Right lobe of liver (tissue), 6 donors: ENCODE results near the gene ITPR2. TPM values are rescaled to one million over a fixed set of nuclear protein-coding genes. Genes with fewer than 3 reads are reported as not detected.
"Not testable (repeated sequence)": the region's sequence is repeated elsewhere in the genome, so short reads cannot be mapped to it uniquely, and the experiment has no call there.

Experiments used
- ATAC-seq, 4 donors: fragments of 200-7000 bp; cut with Tn5 transposase; one replicate each; pipeline ENCODE4 v1.9.1; 2020; ENCODE audit warnings: mild to moderate bottlenecking in 4 of 4, moderate library complexity in 4 of 4
- DNase-seq, 3 donors: peaks; one replicate each; pipeline ENCODE4 v3.0.0-alpha.2; 2020
- H3K27ac ChIP-seq, 3 donors: fragments of 200-600 bp; one replicate each; pipeline ENCODE4 v1.8.0; 2022
- H3K27me3 ChIP-seq, 2 donors: fragments of 200-600 bp; one replicate each; pipeline ENCODE4 v1.8.0; 2022
- H3K36me3 ChIP-seq, 4 donors: fragments of 200-600 bp; sonication (generic) in 1 of 4; one replicate each; pipeline versions ENCODE4 v1.5.1 to v1.8.0; 2017 to 2022; ENCODE audit warnings: control low read depth in 1 of 4
- H3K4me1 ChIP-seq, 4 donors: fragments of 200-600 bp; sonication (generic) in 1 of 4; one replicate each; pipeline versions ENCODE4 v1.5.1 to v1.8.0; 2017 to 2022; ENCODE audit warnings: control low read depth in 1 of 4
- H3K4me3 ChIP-seq, 3 donors: fragments of 200-600 bp; one replicate each; pipeline ENCODE4 v1.8.0; 2022
- H3K9me3 ChIP-seq, 4 donors: fragments of 200-600 bp; sonication (generic) in 1 of 4; one replicate each; pipeline versions ENCODE4 v1.5.1 to v1.8.0; 2017 to 2022; ENCODE audit warnings: control low read depth in 1 of 4
- POLR2A ChIP-seq: fragments of 450-650 bp; IDR thresholded peaks from one replicate; pipeline ENCODE4 v1.6.1; 2017; ENCODE audit warnings: antibody characterized with exemption, mild to moderate bottlenecking
- WGBS: methylation state at CpG from one replicate; pipeline ENCODE4 v1.1.6; 2018; ENCODE audit warnings: low coverage, low lambda C conversion rate; ENCODE audit not compliant: insufficient coverage; ENCODE audit errors: missing lambda C conversion rate; 5-methylcytosine and 5-hydroxymethylcytosine counted together
- intact Hi-C, 2 donors: fragments of 100-400 bp; cut with DNase I; formaldehyde crosslinking; loops; one replicate each; pipeline versions ENCODE4 v1.11.2 to v1.14.1; 2022
- total RNA-seq, 6 experiments: library from RNA; depleted of rRNA in 2 of 6; stranded (reverse); fragments of >200 nt in 2 of 6; fragmentation: NEBNext Ultra II Directional in 3 of 6; extraction: Animal tissue kit (Norgen Biotek cat#: 25700) in 3 of 6; gene quantifications; one replicate each; pipeline versions ENCODE4 v1.1.0 to v1.2.4, GENCODE V29; 2016 to 2023
- TF ChIP-seq, protein P1 (sequence below), 4 donors: fragments of 200-600 bp in 3 of 4; fragments of 450-650 bp in 1 of 4; IDR thresholded peaks; one replicate each; pipeline versions ENCODE4 v1.5.1 to v1.8.0; 2016 to 2022; ENCODE audit warnings: antibody characterized with exemption in 4 of 4, mild to moderate bottlenecking in 2 of 4
- donor health status: DM: no; HTN: yes; CAD: no.
- donor health status: DM: no; HTN: no; CAD: no.
- donor health status: DM: no; HTN: no; CAD: no.
- donor health status: DM: no; HTN: yes; CAD: no.
- donor health status: DM: no; HTN: yes; CAD: no.

Gene ITPR2
- total RNA-seq, 6 experiments from 2014 or later, result 39.3 to 114 (median 57.2) TPM

DNA sequence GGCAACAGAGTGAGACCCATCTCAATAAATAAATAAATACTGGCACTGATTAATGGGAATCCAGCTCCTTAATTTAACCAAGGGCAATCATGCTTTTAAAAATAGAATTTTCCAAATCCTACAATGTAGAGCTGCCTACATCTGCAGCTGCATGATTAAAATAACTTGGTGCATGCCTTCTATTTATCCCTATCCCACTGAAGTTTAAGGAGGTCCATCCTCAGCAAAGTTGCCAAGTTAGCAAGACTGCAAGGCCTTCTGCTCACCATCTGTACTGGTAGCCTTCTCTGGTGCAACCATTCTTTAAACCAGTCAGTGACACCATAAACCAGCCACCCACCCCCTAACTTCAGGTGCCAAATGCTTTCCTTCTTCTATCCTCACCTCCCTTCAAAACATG, 226.1 kb downstream of the ITPR2 start:
- TF ChIP-seq, protein P1, sequence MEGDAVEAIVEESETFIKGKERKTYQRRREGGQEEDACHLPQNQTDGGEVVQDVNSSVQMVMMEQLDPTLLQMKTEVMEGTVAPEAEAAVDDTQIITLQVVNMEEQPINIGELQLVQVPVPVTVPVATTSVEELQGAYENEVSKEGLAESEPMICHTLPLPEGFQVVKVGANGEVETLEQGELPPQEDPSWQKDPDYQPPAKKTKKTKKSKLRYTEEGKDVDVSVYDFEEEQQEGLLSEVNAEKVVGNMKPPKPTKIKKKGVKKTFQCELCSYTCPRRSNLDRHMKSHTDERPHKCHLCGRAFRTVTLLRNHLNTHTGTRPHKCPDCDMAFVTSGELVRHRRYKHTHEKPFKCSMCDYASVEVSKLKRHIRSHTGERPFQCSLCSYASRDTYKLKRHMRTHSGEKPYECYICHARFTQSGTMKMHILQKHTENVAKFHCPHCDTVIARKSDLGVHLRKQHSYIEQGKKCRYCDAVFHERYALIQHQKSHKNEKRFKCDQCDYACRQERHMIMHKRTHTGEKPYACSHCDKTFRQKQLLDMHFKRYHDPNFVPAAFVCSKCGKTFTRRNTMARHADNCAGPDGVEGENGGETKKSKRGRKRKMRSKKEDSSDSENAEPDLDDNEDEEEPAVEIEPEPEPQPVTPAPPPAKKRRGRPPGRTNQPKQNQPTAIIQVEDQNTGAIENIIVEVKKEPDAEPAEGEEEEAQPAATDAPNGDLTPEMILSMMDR (IDR thresholded peaks at IDR 0.05), result no peak
- no peak for TF ChIP-seq POLR2A
- Histone ChIP-seq H3K36me3 (peaks cover 0 to 32% (median 6%) of the 10 kb centered on the region in 4 donors), H3K27me3 (no peaks in the 10 kb centered on the region), H3K4me3 (no peak overlapping the region), H3K9me3 (no peaks in the 10 kb centered on the region), H3K4me1 (no peaks in the 10 kb centered on the region), H3K27ac (no peak overlapping the region)
- intact Hi-C loops, result no loop called here
- no peak for DNase-seq
- ATAC-seq, result no peak

- WGBS, result 89% methylated on average over 6 of the region's 7 CpGs
- H3K4me1 ChIP-seq, intact Hi-C loops, H3K4me3 ChIP-seq, ATAC-seq, DNase-seq, H3K27ac ChIP-seq, H3K27me3 ChIP-seq, H3K9me3 ChIP-seq: not testable (repeated sequence)
- H3K36me3 ChIP-seq, result peaks cover 0 to 39% (median 8%) of the 10 kb centered on the region in 4 donors
Observed at GRCh38 chr12:26604813-26605212, 228.2 kb downstream of the ITPR2 start.

DNA sequence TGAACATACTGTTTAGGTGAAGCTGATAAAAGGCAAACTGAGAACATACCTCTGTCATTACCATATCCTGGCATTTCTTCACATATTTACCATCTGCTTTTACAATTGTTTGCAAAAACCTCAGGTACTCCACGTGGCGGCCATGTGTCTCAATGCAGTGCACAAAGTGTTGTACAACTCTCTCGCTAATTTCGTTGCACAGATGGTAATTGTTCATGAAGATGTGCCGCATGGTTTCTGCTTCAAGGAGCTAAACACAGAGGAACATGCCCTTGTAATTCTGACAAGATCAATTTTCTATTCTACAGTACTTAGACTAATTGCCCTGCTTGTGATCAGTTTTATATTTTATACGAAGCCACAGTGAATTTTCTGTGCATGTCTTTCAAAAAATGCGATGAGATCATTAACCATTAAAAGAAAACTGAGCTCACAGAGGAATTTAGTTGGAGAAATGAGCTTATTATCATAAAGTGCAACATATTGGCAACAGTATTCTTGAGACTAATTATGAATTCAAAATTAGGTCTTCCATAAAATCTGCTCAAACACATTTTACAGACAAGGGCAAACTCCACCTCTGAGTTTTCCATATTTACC, 233.8 kb downstream of the ITPR2 start:
- DNase-seq (no peak), ATAC-seq (no peak)
- Histone ChIP-seq H3K9me3 (no peaks in the 10 kb centered on the region), H3K4me1 (no peaks in the 10 kb centered on the region), H3K4me3 (no peak overlapping the region), H3K27ac (no peak overlapping the region), H3K27me3 (no peaks in the 10 kb centered on the region), H3K36me3 (peaks cover 0 to 73% (median 9%) of the 10 kb centered on the region in 4 donors)
- intact Hi-C loops, result no loop called here
- TF ChIP-seq, protein P1 (IDR thresholded peaks at IDR 0.05), result no peak
- no peak for TF ChIP-seq POLR2A
- 92% methylated on average over 7 of the region's 7 CpGs for WGBS

DNA sequence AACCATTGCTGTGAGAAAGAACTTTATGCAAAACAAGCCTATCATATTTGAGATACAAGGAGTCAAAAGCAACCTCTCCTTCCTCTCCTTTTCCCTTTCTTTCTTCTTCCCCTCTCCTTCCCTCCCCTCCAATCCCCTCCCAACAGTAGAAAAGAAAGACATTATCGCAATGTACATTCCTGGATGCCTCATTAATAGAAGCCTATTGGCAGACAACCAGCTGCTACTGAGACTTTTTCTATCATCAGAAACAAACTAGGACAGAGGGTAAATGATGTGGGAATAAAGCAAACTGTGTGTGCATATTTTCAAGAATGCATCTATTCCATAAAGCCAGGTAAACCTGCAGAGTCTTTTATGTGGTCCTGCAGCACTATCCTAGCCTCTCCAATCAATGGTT, 237.2 kb downstream of the ITPR2 start:
- H3K4me3 ChIP-seq, result no peak overlapping the region
- WGBS, result 92% methylated on average over 1 of the region's 1 CpG
- peaks cover 0 to 61% (median 7%) of the 10 kb centered on the region in 4 donors for H3K36me3 ChIP-seq
- no peaks in the 10 kb centered on the region for H3K9me3 ChIP-seq
- DNase-seq (no peak), ATAC-seq (no peak)
- intact Hi-C loops, result no loop called here
- H3K27me3 ChIP-seq, result no peaks in the 10 kb centered on the region
- H3K4me1 ChIP-seq, result no peaks in the 10 kb centered on the region
- H3K27ac ChIP-seq, result no peak overlapping the region
- no peak for TF ChIP-seq POLR2A
- TF ChIP-seq, protein P1 (IDR thresholded peaks at IDR 0.05), result no peak

- Histone ChIP-seq H3K36me3 (peaks cover 0 to 52% (median 6%) of the 10 kb centered on the region in 4 donors), H3K9me3 (no peaks in the 10 kb centered on the region), H3K4me1 (no peaks in the 10 kb centered on the region), H3K4me3 (no peak overlapping the region), H3K27me3 (no peaks in the 10 kb centered on the region), H3K27ac (no peak overlapping the region)
- no peak for ATAC-seq
- TF ChIP-seq, protein P1 (IDR thresholded peaks at IDR 0.05), result no peak
- TF ChIP-seq POLR2A, result no peak
- intact Hi-C loops, result no loop called here
- no peak for DNase-seq
- 78% methylated on average over 2 of the region's 2 CpGs for WGBS
Observed at GRCh38 chr12:26580619-26581018, 252.4 kb downstream of the ITPR2 start.
